GM12878 (cell line): Measurements from ENCODE around the gene TMEM272. TPM values are rescaled to one million over a fixed set of nuclear protein-coding genes. Genes with fewer than 3 reads are reported as not detected.

ENCODE experiments used
- ATAC-seq: fragments of 200-7000 bp; cut with Tn5 transposase; 3 replicates; pipeline ENCODE4 v1.9.1; 2020; ENCODE audit warnings: mild to moderate bottlenecking, moderate library complexity
- BruUV-seq: library from RNA; stranded (reverse); fragments of 400-500 nt; replicated peaks from 2 replicates; lab custom pipeline; 2021; lab: Mats Ljungman, UMichigan
- CTCF ChIA-PET: fragments of 300-600 bp; sonication (Branson Sonifier 250); formaldehyde crosslinking; extraction: SDS; loops from one replicate; lab custom pipeline; 2021; ENCODE audit warnings: inconsistent platforms; lab: Yijun Ruan, JAX
- POLR2A ChIA-PET: fragments of 350-600 bp; formaldehyde crosslinking; extraction: SDS; loops from one replicate; lab custom pipeline; 2021; ENCODE audit warnings: inconsistent platforms; lab: Charles Lee
- RAD21 ChIA-PET: fragments of 300-600 bp; sonication (Branson Sonifier 250); formaldehyde crosslinking; loops from one replicate; lab custom pipeline; 2023; ENCODE audit warnings: antibody characterized with exemption; ENCODE audit not compliant: unreplicated experiment; lab: Charles Lee
- SMC1A ChIA-PET: fragments of 300-600 bp; sonication (Branson Sonifier 250); formaldehyde crosslinking; loops from one replicate; lab custom pipeline; 2023; ENCODE audit not compliant: unreplicated experiment, uncharacterized antibody; lab: Charles Lee
- DNase-seq: peaks from one replicate; pipeline ENCODE4 v3.0.0-alpha.2; 2011; ENCODE audit warnings: low read depth, low spot score
- FAIRE-seq: peaks from 3 replicates; lab custom pipeline; 2011; peaks lifted over from hg19 to GRCh38; lab: Jason Lieb, UNC
- H2AFZ ChIP-seq: 2 replicates; pipeline ENCODE4 v1.6.0; 2011; ENCODE audit warnings: low read depth, low read length, control low read depth; ENCODE audit not compliant: control insufficient read depth
- H3K27ac ChIP-seq: 2 replicates; pipeline ENCODE4 v1.5.1; 2011; ENCODE audit warnings: control low read depth; ENCODE audit not compliant: control insufficient read depth, insufficient read depth
- H3K27me3 ChIP-seq, 2 experiments: replicated peaks in 1 of 2; 2 replicates each; pipeline versions ENCODE4 v1.6.0 to v1.6.1; 2011; ENCODE audit warnings: low read length in 1 of 2; ENCODE audit not compliant: control insufficient read depth in 2 of 2, insufficient read depth in 2 of 2
- H3K36me3 ChIP-seq, 2 experiments: 2 replicates each; pipeline ENCODE4 v1.5.1; 2011; ENCODE audit warnings: low read length in 1 of 2; ENCODE audit not compliant: control insufficient read depth in 2 of 2, insufficient read depth in 2 of 2
- H3K4me1 ChIP-seq: 2 replicates; pipeline ENCODE4 v1.6.1; 2011; ENCODE audit warnings: mild to moderate bottlenecking, low read length, moderate library complexity, mixed read lengths; ENCODE audit not compliant: control insufficient read depth, insufficient read depth
- H3K4me2 ChIP-seq: 2 replicates; pipeline ENCODE4 v1.6.0; 2011; ENCODE audit warnings: control low read depth; ENCODE audit not compliant: control insufficient read depth, insufficient read depth
- H3K4me3 ChIP-seq: fragments of 200-600 bp; sonication (generic); 2 replicates; pipeline ENCODE4 v1.5.1; 2016
- H3K79me2 ChIP-seq: 2 replicates; pipeline ENCODE4 v1.6.0; 2011; ENCODE audit warnings: low read length; ENCODE audit not compliant: control insufficient read depth, insufficient read depth
- H3K9ac ChIP-seq: 2 replicates; pipeline ENCODE4 v1.8.0; 2011; ENCODE audit warnings: low read length, control low read depth, mixed read lengths; ENCODE audit not compliant: control insufficient read depth, insufficient read depth
- H3K9me3 ChIP-seq: replicated peaks from 3 replicates; pipeline ENCODE4 v1.5.1; 2011; ENCODE audit warnings: mild to moderate bottlenecking, low read length; ENCODE audit not compliant: control insufficient read depth, insufficient read depth
- H4K20me1 ChIP-seq: 2 replicates; pipeline ENCODE4 v1.6.0; 2011; ENCODE audit not compliant: control insufficient read depth, insufficient read depth
- ETV6 ChIP-seq, 2 experiments: fragments of 450-650 bp in 1 of 2; IDR thresholded peaks in 1 of 2; conservative IDR thresholded peaks in 1 of 2; 2 replicates each; pipeline ENCODE4 v1.6.1; 2014; ENCODE audit warnings: antibody characterized with exemption in 1 of 2, borderline replicate concordance in 1 of 2, low read depth in 1 of 2, mild to moderate bottlenecking in 1 of 2, moderate library complexity in 1 of 2
- GABPA ChIP-seq: IDR thresholded peaks from 2 replicates; pipeline ENCODE4 v1.6.1; 2014; ENCODE audit warnings: antibody characterized with exemption, low read depth, mild to moderate bottlenecking, inconsistent platforms
- GATAD2B ChIP-seq: fragments of 450-650 bp; conservative IDR thresholded peaks from 2 replicates; pipeline ENCODE4 v1.6.1; 2017; ENCODE audit warnings: low read depth, mild to moderate bottlenecking, moderate library complexity
- MEF2A ChIP-seq: IDR thresholded peaks from 2 replicates; pipeline ENCODE4 v1.6.1; 2011; ENCODE audit warnings: low read depth, mild to moderate bottlenecking, low read length, moderate library complexity; ENCODE audit not compliant: insufficient read depth
- RB1 ChIP-seq: fragments of 450-650 bp; formaldehyde crosslinking; IDR thresholded peaks from 2 replicates; pipeline ENCODE4 v1.6.1; 2017; ENCODE audit warnings: mild to moderate bottlenecking, borderline replicate concordance
- SKIL ChIP-seq: fragments of 450-650 bp; IDR thresholded peaks from 2 replicates; pipeline ENCODE4 v1.6.1; 2017; ENCODE audit warnings: mild to moderate bottlenecking, low read depth, inconsistent platforms; ENCODE audit not compliant: poor library complexity, severe bottlenecking
- SRF ChIP-seq, 2 experiments: IDR thresholded peaks; 2 replicates each; pipeline ENCODE4 v1.6.1; 2011; ENCODE audit warnings: low read depth in 2 of 2, low read length in 2 of 2, mild to moderate bottlenecking in 1 of 2, moderate library complexity in 1 of 2
- TCF12 ChIP-seq: IDR thresholded peaks from 2 replicates; pipeline ENCODE4 v1.6.1; 2011; ENCODE audit warnings: low read depth, mild to moderate bottlenecking, low read length
- YBX1 ChIP-seq: fragments of 450-650 bp; IDR thresholded peaks from 2 replicates; pipeline ENCODE4 v1.6.1; 2016; ENCODE audit warnings: antibody characterized with exemption
- in situ Hi-C: fragments of 300-500 bp; cut with MboI; formaldehyde crosslinking; loops from 9 replicates; pipeline ENCODE4 v1.14.3; 2018; ENCODE audit warnings: mixed read lengths
- intact Hi-C: fragments of 100-400 bp; cut with micrococcal nuclease; formaldehyde crosslinking; loops from one replicate; pipeline ENCODE4 v1.14.2; 2022; ENCODE audit not compliant: unreplicated experiment
- polyA plus RNA-seq, 11 experiments: library from polyadenylated mRNA; depleted of rRNA in 4 of 11; unstranded in 6 of 11; stranded (reverse) in 5 of 11; fragments of >200 nt; fragmentation: Nextera tagmentation in 4 of 11; fragmentation: Illumina TruSeq in 1 of 11; extraction: Ambion mirVana in 4 of 11; extraction: Trizol in 1 of 11; gene quantifications; 1 replicate in 1 of 11; 2 replicates in 10 of 11; pipeline versions ENCODE4 v1.2.1 to v1.2.3, GENCODE V29; 2011 to 2016; ENCODE audit warnings: inconsistent platforms in 2 of 11, missing spikeins in 2 of 11, low read depth in 1 of 11
- total RNA-seq, 4 experiments: library from RNA; depleted of rRNA in 3 of 4; stranded (reverse); fragments of >200 nt in 3 of 4; fragmentation: Illumina TruSeq in 1 of 4; extraction: Trizol in 1 of 4; gene quantifications; 2 replicates each; pipeline versions ENCODE4 v1.2.1 to v1.2.3, GENCODE V29; 2013 to 2021
- TF ChIP-seq, protein P1 (sequence below): fragments of 450-650 bp; conservative IDR thresholded peaks from 2 replicates; pipeline ENCODE4 v1.6.1; 2017; ENCODE audit warnings: mild to moderate bottlenecking, moderate library complexity

The TMEM272 gene
- total and polyA plus RNA-seq, 10 of the 15 experiments (the other 5 are each of a cell fraction or from before 2014, with no cell fraction given), result 0.01 to 0.04 TPM; not detected in 8

DNA sequence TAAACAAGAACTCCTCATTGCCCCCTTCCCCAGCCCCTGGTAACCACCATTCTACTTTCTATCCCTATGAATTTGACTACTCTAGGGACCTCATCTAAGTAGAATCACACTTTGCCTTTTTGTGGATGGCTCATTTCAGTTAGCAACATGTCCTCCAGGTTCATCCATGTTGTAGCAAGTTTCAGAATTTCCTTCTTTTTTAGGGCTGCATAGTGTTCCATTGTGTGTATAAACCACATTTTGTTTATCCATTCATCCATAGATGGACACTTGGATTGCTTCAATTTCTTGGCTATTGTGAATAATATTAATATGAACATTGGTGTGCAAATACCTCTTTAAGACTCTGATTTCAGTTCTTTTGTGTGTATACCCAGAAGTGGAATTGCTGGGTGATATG is 36.2 kb downstream of the TMEM272 start:
- no peaks in the 10 kb centered on the region for H3K36me3 ChIP-seq
- H4K20me1 ChIP-seq, result no peaks in the 10 kb centered on the region
- no peak overlapping the region for H3K27ac ChIP-seq
- in situ Hi-C loops (no loop called here), intact Hi-C loops (no loop called here)
- ATAC-seq (no peak), FAIRE-seq (no peak), DNase-seq (no peak)
- no peaks in the 10 kb centered on the region for H3K27me3 ChIP-seq
- no peak overlapping the region for H3K4me3 ChIP-seq
- ChIA-PET RAD21 (no interaction called here), SMC1A (interaction anchor here (0.7 kb wide), 1 partner anchor 222 kb away, joined by 3 read pairs; no protein-coding TSS in a partner anchor), POLR2A (no interaction called here), CTCF (interaction anchor here (1.3 kb wide), 1 partner anchor 23 kb away, joined by 5 read pairs; no protein-coding TSS in a partner anchor)
- H2AFZ ChIP-seq, result no peak overlapping the region
- no TSS peak for BruUV-seq
- H3K9ac ChIP-seq, result no peak overlapping the region
- H3K9me3 ChIP-seq, result no peaks in the 10 kb centered on the region
- H3K79me2 ChIP-seq, result no peaks in the 10 kb centered on the region; the same call in 1 of the 2 replicates
- H3K4me1 ChIP-seq, result peaks cover 14% of the 10 kb centered on the region
- TF ChIP-seq GATAD2B (no peak), TCF12 (no peak), SRF (IDR thresholded peaks at IDR 0.05; ENCODE audit: low read depth in 2 of 2, low read length in 2 of 2) (no peak), GABPA (no peak), SKIL (no peak), ETV6 (conservative IDR thresholded peaks at IDR 0.05 in 1 of 2, IDR thresholded peaks at IDR 0.05 in 1 of 2; ENCODE audit: borderline replicate concordance in 1 of 2, low read depth in 1 of 2) (no peak), RB1 (no peak), YBX1 (no peak), MEF2A (no peak)
- TF ChIP-seq, protein P1, sequence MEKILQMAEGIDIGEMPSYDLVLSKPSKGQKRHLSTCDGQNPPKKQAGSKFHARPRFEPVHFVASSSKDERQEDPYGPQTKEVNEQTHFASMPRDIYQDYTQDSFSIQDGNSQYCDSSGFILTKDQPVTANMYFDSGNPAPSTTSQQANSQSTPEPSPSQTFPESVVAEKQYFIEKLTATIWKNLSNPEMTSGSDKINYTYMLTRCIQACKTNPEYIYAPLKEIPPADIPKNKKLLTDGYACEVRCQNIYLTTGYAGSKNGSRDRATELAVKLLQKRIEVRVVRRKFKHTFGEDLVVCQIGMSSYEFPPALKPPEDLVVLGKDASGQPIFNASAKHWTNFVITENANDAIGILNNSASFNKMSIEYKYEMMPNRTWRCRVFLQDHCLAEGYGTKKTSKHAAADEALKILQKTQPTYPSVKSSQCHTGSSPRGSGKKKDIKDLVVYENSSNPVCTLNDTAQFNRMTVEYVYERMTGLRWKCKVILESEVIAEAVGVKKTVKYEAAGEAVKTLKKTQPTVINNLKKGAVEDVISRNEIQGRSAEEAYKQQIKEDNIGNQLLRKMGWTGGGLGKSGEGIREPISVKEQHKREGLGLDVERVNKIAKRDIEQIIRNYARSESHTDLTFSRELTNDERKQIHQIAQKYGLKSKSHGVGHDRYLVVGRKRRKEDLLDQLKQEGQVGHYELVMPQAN, result no peak
- H3K4me2 ChIP-seq, result no peak overlapping the region
